ENCODE measurements around the gene PPP6R3.
"Not testable (repeated sequence)": the region's sequence is repeated elsewhere in the genome, so short reads cannot be mapped to it uniquely, and the experiment has no call there.

Gene PPP6R3

GRCh38 chr11:68433541-68433940 lies 27.0 kb upstream of the PPP6R3 start:
- no peak for DNase-seq (ENCODE audit: extremely low read depth in 1 of 2, low read depth in 1 of 2)

- not testable (repeated sequence) for DNase-seq (ENCODE audit: extremely low read depth in 1 of 2, low read depth in 1 of 2)
Measured at GRCh38 chr11:68434159-68434558, 26.4 kb upstream of the PPP6R3 start.

DNA sequence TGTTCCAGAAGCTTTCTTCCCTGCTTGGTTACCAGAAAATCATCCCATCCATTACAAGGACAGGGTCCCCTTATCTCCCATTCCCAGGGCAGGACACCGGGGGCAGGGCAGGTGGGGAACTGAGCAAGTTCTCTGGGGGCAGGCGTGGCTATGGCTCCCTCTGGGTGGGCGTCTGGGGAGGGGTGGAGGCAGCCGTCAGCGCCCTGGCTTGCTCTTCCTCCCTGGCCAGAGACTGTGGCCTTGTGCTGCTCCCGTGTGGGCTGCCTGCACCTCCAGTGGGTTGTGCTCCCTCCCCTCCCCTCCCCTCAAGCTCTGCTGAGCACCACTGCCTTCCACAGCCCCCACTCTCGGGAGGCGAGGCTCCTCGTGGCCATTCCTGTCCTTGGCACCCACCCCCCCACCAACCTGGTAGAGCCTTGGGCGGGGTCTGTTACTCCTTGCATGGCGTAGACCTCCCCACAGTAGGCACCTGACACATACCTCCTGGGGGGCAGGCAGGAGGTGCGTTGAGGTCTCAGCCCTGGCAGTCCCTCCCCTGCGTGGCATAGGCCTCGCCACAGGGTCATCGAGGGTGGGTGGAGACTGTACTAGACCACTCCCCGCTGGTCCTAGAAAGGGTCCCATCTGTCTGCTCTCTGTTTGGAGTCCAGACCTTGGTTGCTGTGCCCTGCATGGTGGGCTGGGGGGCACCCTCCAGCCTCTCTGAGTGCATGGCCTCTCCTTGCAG lies 24.2 kb upstream of the PPP6R3 start:
- no peak for DNase-seq (ENCODE audit: extremely low read depth in 1 of 2, low read depth in 1 of 2)

GRCh38 chr11:68436985-68437926 lies 23.3 kb upstream of the PPP6R3 start:
- DNase-seq (ENCODE audit: extremely low read depth in 1 of 2, low read depth in 1 of 2) = no peak

DNA sequence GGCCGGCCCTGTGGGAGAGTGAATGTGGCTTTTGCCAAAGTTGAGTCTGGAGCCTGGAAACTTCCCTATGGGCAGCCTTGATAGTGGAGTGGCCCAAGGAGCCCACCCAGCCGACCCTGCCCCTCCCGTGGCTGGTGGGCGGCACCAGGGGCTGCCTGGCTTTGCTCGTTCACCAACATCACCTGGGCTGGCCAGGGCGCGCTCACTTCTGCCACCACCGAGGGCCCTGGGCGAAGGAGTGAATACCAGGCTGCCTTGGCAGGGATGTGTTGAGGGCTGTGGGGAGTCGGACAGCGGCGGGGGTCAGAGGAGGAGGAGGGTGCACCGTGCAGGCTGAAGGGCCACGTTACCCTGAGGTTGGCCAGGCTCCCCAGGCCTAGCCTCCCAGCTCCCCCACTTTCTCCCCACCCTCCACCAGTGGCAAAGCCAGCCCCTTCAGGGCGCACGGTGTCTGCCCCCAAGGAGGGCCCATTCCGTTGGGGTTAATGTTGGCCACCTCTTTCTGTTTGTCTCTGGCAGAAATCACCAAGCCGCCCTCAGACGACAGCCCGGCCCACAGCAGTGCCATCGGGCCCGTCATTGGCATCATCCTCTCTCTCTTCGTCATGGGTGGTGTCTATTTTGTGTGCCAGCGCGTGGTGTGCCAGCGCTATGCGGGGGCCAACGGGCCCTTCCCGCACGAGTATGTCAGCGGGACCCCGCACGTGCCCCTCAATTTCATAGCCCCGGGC lies 22.5 kb upstream of the PPP6R3 start:
- DNase-seq (ENCODE audit: extremely low read depth in 1 of 2, low read depth in 1 of 2) = no peak

GRCh38 chr11:68438658-68439259 lies 21.8 kb upstream of the PPP6R3 start:
- no peak for DNase-seq (ENCODE audit: extremely low read depth in 1 of 2, low read depth in 1 of 2)

DNA sequence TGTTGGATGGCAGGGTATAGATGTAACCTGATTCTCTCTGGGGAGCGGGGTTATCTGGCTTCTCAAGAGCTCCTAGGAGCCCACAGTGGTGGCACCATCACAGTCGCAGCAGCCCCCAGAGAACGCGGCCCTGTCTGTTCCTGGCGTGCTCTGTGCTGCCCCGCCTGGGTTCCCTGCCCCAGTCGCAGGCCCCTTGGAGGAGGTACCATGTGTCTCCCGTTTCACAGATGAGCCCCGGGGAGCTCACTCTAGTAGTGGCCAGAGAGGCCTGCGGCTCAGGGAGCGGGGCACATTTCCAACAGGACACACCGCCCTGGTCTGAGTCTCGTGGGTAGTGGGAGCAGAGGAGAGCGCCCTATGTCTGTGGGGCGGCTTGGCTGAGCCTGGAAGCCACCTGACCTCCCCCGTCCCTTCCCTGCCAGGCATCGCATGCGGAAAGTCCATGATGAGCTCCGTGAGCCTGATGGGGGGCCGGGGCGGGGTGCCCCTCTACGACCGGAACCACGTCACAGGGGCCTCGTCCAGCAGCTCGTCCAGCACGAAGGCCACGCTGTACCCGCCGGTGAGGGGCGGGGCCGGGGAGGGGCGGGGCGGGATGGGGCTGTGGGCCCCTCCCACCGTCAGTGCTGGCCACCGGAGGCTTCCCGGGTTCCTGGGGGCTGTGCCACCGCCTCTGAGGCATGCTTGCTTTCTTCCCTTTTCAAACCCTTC lies 21.0 kb upstream of the PPP6R3 start:
- no peak for DNase-seq (ENCODE audit: extremely low read depth in 1 of 2, low read depth in 1 of 2)

DNA sequence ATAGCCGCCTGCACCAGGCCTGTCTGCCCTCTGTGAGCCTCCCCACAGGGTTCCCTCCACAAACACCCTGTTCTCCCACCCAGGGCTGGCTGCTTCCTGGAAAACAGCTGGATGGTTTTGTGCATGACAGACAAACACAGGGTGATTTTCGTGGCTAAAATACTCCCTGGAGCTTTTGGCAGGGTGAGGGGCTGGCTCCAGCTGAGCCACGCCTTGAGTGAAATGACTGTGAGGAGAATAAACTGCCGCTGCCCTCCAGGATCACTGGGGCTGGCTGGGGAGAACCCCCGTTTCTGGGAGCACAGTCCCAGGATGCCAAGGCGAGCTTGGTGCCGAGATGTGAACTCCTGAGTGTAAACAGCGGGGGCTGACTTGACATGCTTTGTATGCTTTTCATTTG lies 20.3 kb upstream of the PPP6R3 start:
- no peak for DNase-seq (ENCODE audit: extremely low read depth in 1 of 2, low read depth in 1 of 2)

GRCh38 chr11:68441466-68442230 lies 18.9 kb upstream of the PPP6R3 start:
- DNase-seq (ENCODE audit: extremely low read depth in 1 of 2, low read depth in 1 of 2) = no peak

- DNase-seq (ENCODE audit: extremely low read depth in 1 of 2, low read depth in 1 of 2) = no peak
Measured at GRCh38 chr11:68442433-68442832, 18.1 kb upstream of the PPP6R3 start.

DNA sequence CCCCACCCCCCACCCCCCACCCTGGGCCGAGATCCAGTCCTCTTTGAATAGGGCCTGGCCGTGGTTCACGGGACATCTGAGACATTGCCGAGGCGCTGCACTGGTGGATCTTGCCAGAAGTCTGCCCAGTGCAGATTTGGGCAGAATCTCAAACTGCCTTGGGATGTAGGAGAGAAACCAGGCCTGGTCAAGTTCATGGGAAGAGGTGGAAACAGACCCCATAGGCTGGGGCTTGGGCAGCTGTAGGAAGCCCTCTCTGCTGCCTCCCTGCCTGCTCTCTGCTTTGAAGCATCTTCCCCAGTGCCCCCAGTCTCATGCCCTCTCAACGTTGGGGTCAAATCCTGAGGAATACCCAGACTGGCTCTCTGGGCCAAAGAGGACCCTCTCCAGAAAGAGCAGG lies 16.0 kb upstream of the PPP6R3 start:
- DNase-seq (ENCODE audit: extremely low read depth in 1 of 2, low read depth in 1 of 2) = no peak

DNA sequence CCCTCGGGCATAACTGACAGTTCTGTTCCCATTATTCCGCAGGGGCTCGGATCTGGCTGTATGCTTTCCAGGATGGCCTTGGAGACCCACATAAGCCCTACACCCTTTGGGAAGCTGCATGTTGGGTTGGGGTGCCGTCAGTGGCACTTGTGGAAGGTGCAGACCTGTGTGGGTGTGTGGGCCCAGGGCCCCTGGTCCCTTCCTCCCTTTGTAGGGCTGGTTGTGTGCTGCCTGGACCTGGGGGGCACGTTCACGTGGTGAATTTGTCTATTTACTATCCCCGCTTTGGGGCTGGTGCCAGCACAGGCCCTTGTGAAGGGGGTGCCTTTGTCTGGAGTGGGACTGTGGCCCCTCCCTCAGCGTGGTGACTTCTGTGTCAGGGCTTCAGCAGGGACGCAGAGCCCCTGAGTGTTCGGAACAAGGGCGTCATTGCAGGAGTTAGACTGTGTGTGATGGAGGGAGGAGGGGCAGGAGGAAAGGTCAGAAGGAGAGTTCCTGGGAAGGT lies 15.0 kb upstream of the PPP6R3 start:
- no peak for DNase-seq (ENCODE audit: extremely low read depth in 1 of 2, low read depth in 1 of 2)

DNA sequence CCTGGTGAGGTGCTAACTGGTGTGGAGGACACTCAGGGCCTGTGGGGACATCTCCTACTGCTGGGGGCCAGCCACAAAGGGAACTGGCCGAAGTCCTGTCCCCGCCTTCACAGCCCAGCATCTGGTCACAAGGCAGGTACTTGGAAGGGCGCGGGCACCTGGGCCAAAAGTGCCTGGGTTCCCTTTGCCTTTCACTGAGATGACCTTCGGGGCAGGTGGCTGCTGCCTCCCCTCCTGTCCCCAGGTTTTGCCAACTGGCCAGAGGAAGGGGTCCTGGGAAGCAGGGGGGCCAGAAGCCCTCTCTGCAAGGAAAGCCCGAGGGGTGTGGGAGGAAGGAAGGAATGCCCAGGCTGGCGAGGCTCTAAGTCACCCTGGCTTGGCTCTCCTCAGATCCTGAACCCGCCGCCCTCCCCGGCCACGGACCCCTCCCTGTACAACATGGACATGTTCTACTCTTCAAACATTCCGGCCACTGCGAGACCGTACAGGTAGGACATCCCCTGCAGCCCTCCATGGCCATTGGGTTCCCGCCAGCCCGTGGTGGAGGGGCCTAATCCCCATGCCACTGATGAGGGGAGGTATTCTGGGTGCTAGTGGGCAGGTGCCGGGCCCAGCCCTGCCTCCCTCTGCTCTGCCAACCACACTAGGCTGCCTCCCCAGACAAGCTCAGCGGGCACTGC lies 14.4 kb upstream of the PPP6R3 start:
- no peak for DNase-seq (ENCODE audit: extremely low read depth in 1 of 2, low read depth in 1 of 2)

DNA sequence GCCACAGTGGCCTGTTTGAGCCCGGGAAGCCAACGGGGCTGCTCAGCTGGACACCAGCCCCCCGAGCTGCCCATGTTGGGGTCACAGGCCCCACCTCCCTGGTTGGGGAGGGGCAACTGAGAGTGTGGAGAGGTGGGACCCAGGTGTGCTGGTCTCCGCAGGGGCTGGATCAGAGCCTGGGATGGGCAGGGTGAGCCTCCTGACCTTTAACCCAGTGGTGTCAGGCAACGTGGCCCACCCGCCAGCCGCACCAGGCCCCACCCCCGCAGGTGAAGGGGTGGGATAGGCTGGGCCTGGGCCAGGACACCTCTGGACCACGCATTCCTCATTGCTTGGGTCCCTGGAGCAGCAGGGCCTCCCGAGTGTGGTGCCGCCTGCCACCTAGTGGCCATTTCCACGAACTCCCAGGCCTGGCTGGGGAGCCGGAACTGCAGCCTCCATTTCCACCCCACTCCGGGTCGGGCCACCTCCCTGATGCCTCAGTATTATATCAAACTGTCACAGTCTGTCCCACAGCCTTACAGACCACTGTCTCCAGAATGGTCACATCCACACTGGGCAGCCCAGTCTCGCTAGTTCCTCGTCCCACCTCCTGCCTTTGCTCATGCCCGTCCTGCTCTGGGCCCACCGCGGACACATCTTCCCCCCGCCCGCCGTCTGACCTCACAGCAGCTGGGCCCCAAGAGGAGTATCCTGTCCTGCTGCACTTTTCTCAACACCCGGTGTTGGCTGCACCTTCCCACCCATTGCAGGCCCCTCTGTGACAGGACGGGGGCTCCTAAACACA lies 13.3 kb upstream of the PPP6R3 start:
- DNase-seq (ENCODE audit: extremely low read depth in 1 of 2, low read depth in 1 of 2) = peak; percentile 41 to 62

GRCh38 chr11:68447914-68448313 lies 12.6 kb upstream of the PPP6R3 start:
- DNase-seq (ENCODE audit: extremely low read depth in 1 of 2, low read depth in 1 of 2) = not testable (repeated sequence)

DNA sequence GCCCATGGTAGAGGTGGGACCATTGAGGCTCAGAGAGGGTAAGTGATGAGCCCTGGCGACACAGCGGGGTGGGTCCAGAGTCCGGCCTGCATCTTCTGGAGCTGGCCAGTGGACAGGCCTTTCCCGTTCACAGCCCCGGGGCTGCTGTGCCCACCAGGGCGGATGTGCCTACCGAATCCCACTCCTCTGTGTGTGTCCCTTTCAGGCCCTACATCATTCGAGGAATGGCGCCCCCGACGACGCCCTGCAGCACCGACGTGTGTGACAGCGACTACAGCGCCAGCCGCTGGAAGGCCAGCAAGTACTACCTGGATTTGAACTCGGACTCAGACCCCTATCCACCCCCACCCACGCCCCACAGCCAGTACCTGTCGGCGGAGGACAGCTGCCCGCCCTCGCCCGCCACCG lies 11.9 kb upstream of the PPP6R3 start:
- no peak for DNase-seq (ENCODE audit: extremely low read depth in 1 of 2, low read depth in 1 of 2)

- no peak for DNase-seq (ENCODE audit: extremely low read depth in 1 of 2, low read depth in 1 of 2)
Measured at GRCh38 chr11:68449951-68450350, 10.6 kb upstream of the PPP6R3 start.

- no peak for DNase-seq (ENCODE audit: extremely low read depth in 1 of 2, low read depth in 1 of 2)
Measured at GRCh38 chr11:68450711-68451110, 9.8 kb upstream of the PPP6R3 start.

Measured in activated CD8-positive, alpha-beta memory T cell treated with anti-CD3 and anti-CD28 coated beads for 1 hour (primary cell).